NCI-H69 (cell line): ENCODE results near the gene TCP11.

Experiments used
- DNase-seq: peaks from one replicate; lab custom pipeline; 2025; lab: John Stamatoyannopoulos, UW

Gene TCP11

GRCh38 chr6:35092362-35093117 lies 48.6 kb downstream of the TCP11 start:
- peak; percentile 45 for DNase-seq

- no peak for DNase-seq
Measured at GRCh38 chr6:35091346-35092083, 49.6 kb downstream of the TCP11 start.

GRCh38 chr6:35090734-35091133 lies 50.4 kb downstream of the TCP11 start:
- DNase-seq = no peak

GRCh38 chr6:35089935-35090505 lies 51.1 kb downstream of the TCP11 start:
- no peak for DNase-seq

- no peak for DNase-seq
Measured at GRCh38 chr6:35089216-35089934, 51.8 kb downstream of the TCP11 start.

GRCh38 chr6:35088281-35089215 lies 52.6 kb downstream of the TCP11 start:
- no peak for DNase-seq

- no peak for DNase-seq
Measured at GRCh38 chr6:35087361-35088280, 53.5 kb downstream of the TCP11 start.

GRCh38 chr6:35086636-35087360 lies 54.3 kb downstream of the TCP11 start:
- DNase-seq = no peak

- DNase-seq = no peak
Measured at GRCh38 chr6:35086282-35086632, 54.9 kb downstream of the TCP11 start.

GRCh38 chr6:35085359-35086281 lies 55.5 kb downstream of the TCP11 start:
- DNase-seq = no peak

- DNase-seq = peak; percentile 25
Measured at GRCh38 chr6:35084511-35085203, 56.5 kb downstream of the TCP11 start.

GRCh38 chr6:35084041-35084491 lies 57.1 kb downstream of the TCP11 start:
- DNase-seq = peak; percentile 34

- DNase-seq = peak; percentile 52
Measured at GRCh38 chr6:35083507-35083906, 57.6 kb downstream of the TCP11 start.

- no peak for DNase-seq
Measured at GRCh38 chr6:35082733-35083403, 58.3 kb downstream of the TCP11 start.

GRCh38 chr6:35082046-35082732 lies 59.0 kb downstream of the TCP11 start:
- DNase-seq = no peak

GRCh38 chr6:35081426-35081851 lies 59.7 kb downstream of the TCP11 start:
- no peak for DNase-seq
